H1 (cell line): ENCODE measurements around the gene FAM151A. TPM values are rescaled to one million over a fixed set of nuclear protein-coding genes. Genes with fewer than 3 reads are reported as not detected.

Source experiments
- CTCF ChIA-PET: fragments of 300-600 bp; sonication (Branson Sonifier 250); formaldehyde crosslinking; loops from one replicate; lab custom pipeline; 2021; ENCODE audit not compliant: partially characterized antibody; lab: Charles Lee
- POLR2A ChIA-PET: fragments of 300-600 bp; sonication (Branson Sonifier 250); formaldehyde crosslinking; loops from one replicate; lab custom pipeline; 2021; ENCODE audit warnings: inconsistent platforms; ENCODE audit not compliant: partially characterized antibody; lab: Charles Lee
- DNase-seq, 2 experiments: peaks; one replicate each; pipeline versions ENCODE4 v3.0.0 to v3.0.0-alpha.2; 2010 to 2022; ENCODE audit warnings: low spot score in 2 of 2, low read depth in 1 of 2, mixed read lengths in 1 of 2
- FAIRE-seq: peaks from 2 replicates; lab custom pipeline; 2011; peaks lifted over from hg19 to GRCh38; lab: Jason Lieb, UNC
- H2AFZ ChIP-seq: 2 replicates; pipeline ENCODE4 v1.8.1; 2012; ENCODE audit warnings: low read length, inconsistent platforms
- H2AK5ac ChIP-seq: 2 replicates; pipeline ENCODE4 v1.6.1; 2013; ENCODE audit warnings: low read depth, low read length
- H2BK120ac ChIP-seq: replicated peaks from 2 replicates; pipeline ENCODE3; 2013; ENCODE audit warnings: low read depth, low read length, inconsistent platforms
- H2BK12ac ChIP-seq: 2 replicates; pipeline ENCODE4 v1.6.1; 2013; ENCODE audit warnings: low read depth, low read length
- H2BK15ac ChIP-seq: 2 replicates; pipeline ENCODE4 v1.6.1; 2013; ENCODE audit warnings: low read length
- H2BK20ac ChIP-seq: 2 replicates; pipeline ENCODE4 v1.6.1; 2013; ENCODE audit warnings: low read length
- H2BK5ac ChIP-seq: 2 replicates; pipeline ENCODE4 v1.6.1; 2013; ENCODE audit warnings: low read depth, low read length
- H3K14ac ChIP-seq: 2 replicates; pipeline ENCODE4 v1.6.1; 2013; ENCODE audit warnings: inconsistent platforms; ENCODE audit not compliant: insufficient read length
- H3K18ac ChIP-seq: 2 replicates; pipeline ENCODE4 v1.6.1; 2013; ENCODE audit warnings: low read length; ENCODE audit errors: extremely low read depth
- H3K23ac ChIP-seq: 2 replicates; pipeline ENCODE4 v1.6.1; 2013; ENCODE audit warnings: inconsistent platforms; ENCODE audit not compliant: insufficient read length
- H3K23me2 ChIP-seq: 2 replicates; pipeline ENCODE4 v1.6.1; 2013; ENCODE audit warnings: low read depth, low read length
- H3K27ac ChIP-seq: 2 replicates; pipeline ENCODE4 v1.6.1; 2011; ENCODE audit warnings: low read depth, low read length, inconsistent platforms
- H3K27me3 ChIP-seq, 4 experiments: replicated peaks in 1 of 4; 1 replicate in 1 of 4; 2 replicates in 3 of 4; pipeline versions ENCODE4 v1.6.1 to v1.8.1; 2011 to 2013; ENCODE audit warnings: low read length in 3 of 4, mild to moderate bottlenecking in 3 of 4, inconsistent platforms in 2 of 4, mixed read lengths in 2 of 4, moderate library complexity in 1 of 4; ENCODE audit not compliant: control insufficient read depth in 3 of 4, insufficient read depth in 3 of 4; ENCODE audit errors: extremely low read depth in 1 of 4
- H3K36me3 ChIP-seq, 4 experiments: 2 replicates each; pipeline versions ENCODE4 v1.6.1 to v1.8.1; 2011 to 2013; ENCODE audit warnings: mild to moderate bottlenecking in 4 of 4, low read length in 3 of 4, moderate library complexity in 2 of 4, control low read depth in 1 of 4, inconsistent platforms in 1 of 4; ENCODE audit not compliant: insufficient read depth in 4 of 4, control insufficient read depth in 2 of 4
- H3K4ac ChIP-seq: replicated peaks from 2 replicates; pipeline ENCODE3; 2013; ENCODE audit warnings: low read length, low read depth, mixed read lengths, inconsistent platforms; ENCODE audit not compliant: insufficient read length
- H3K4me1 ChIP-seq, 4 experiments: replicated peaks in 1 of 4; 1 replicate in 1 of 4; 2 replicates in 3 of 4; pipeline versions ENCODE4 v1.6.1 to v1.8.1; 2011 to 2013; ENCODE audit warnings: low read length in 3 of 4, inconsistent platforms in 2 of 4, mixed read lengths in 1 of 4; ENCODE audit not compliant: insufficient read depth in 4 of 4, control insufficient read depth in 3 of 4
- H3K4me2 ChIP-seq, 2 experiments: 2 replicates each; pipeline versions ENCODE4 v1.6.1 to v1.8.1; 2011 to 2013; ENCODE audit warnings: low read depth in 2 of 2, low read length in 2 of 2, control low read depth in 1 of 2, inconsistent platforms in 1 of 2, mild to moderate bottlenecking in 1 of 2; ENCODE audit not compliant: insufficient read depth in 1 of 2
- H3K4me3 ChIP-seq, 4 experiments: fragments of 200-600, 300-600 bp in 1 of 4; sonication (generic), shearing (Covaris generic), sonication (Bioruptor Twin) in 1 of 4; 2 replicates each; pipeline versions ENCODE4 v1.5.1 to v1.8.1; 2011 to 2016; ENCODE audit warnings: low read length in 4 of 4, low read depth in 3 of 4, control low read depth in 2 of 4, inconsistent platforms in 2 of 4, mild to moderate bottlenecking in 2 of 4, mixed read lengths in 1 of 4, moderate library complexity in 1 of 4; ENCODE audit not compliant: insufficient read depth in 2 of 4; ENCODE audit errors: extremely low read depth in 1 of 4
- H3K56ac ChIP-seq: replicated peaks from 2 replicates; pipeline ENCODE3; 2013; ENCODE audit warnings: low read depth, mild to moderate bottlenecking, mixed read lengths, low read length, inconsistent platforms; ENCODE audit not compliant: insufficient read length
- H3K79me1 ChIP-seq: 2 replicates; pipeline ENCODE4 v1.6.1; 2013; ENCODE audit warnings: low read depth, low read length, control low read depth
- H3K79me2 ChIP-seq, 2 experiments: 2 replicates each; pipeline versions ENCODE4 v1.6.1 to v1.8.1; 2012 to 2013; ENCODE audit warnings: low read length in 2 of 2, mild to moderate bottlenecking in 2 of 2, inconsistent platforms in 1 of 2; ENCODE audit not compliant: insufficient read depth in 2 of 2, control insufficient read depth in 1 of 2
- H3K9ac ChIP-seq, 4 experiments: replicated peaks in 1 of 4; 1 replicate in 1 of 4; 2 replicates in 3 of 4; pipeline versions ENCODE4 v1.6.1 to v1.8.1; 2011 to 2013; ENCODE audit warnings: low read depth in 3 of 4, low read length in 3 of 4, control low read depth in 2 of 4, mild to moderate bottlenecking in 2 of 4, moderate library complexity in 2 of 4, inconsistent platforms in 1 of 4; ENCODE audit errors: extremely low read depth in 1 of 4
- H3K9me3 ChIP-seq, 2 experiments: 2 replicates each; pipeline versions ENCODE4 v1.6.1 to v1.8.1; 2012 to 2013; ENCODE audit warnings: mild to moderate bottlenecking in 2 of 2, moderate library complexity in 2 of 2, control low read depth in 1 of 2, inconsistent platforms in 1 of 2, low read depth in 1 of 2, low read length in 1 of 2, mixed read lengths in 1 of 2; ENCODE audit not compliant: insufficient read depth in 2 of 2
- H4K20me1 ChIP-seq, 2 experiments: replicated peaks in 1 of 2; 2 replicates each; pipeline versions ENCODE3 to v1.8.1; 2011 to 2013; ENCODE audit warnings: inconsistent platforms in 2 of 2, low read length in 2 of 2, mild to moderate bottlenecking in 1 of 2; ENCODE audit not compliant: insufficient read depth in 2 of 2, control insufficient read depth in 1 of 2
- H4K5ac ChIP-seq: 2 replicates; pipeline ENCODE4 v1.6.1; 2013; ENCODE audit warnings: low read length, low read depth, mixed read lengths, inconsistent platforms; ENCODE audit not compliant: insufficient read length
- H4K8ac ChIP-seq: 2 replicates; pipeline ENCODE4 v1.8.0; 2013; ENCODE audit warnings: mild to moderate bottlenecking, moderate library complexity, low read length, inconsistent platforms; ENCODE audit not compliant: insufficient read depth; ENCODE audit errors: extremely low read depth
- H4K91ac ChIP-seq: replicated peaks from 2 replicates; pipeline ENCODE3; 2013; ENCODE audit warnings: low read length, mixed read lengths, inconsistent platforms; ENCODE audit not compliant: insufficient read length
- EP300 ChIP-seq, 2 experiments: IDR thresholded peaks; 1 replicate in 1 of 2; 2 replicates in 1 of 2; pipeline ENCODE4 v1.6.1; 2011 to 2012; ENCODE audit warnings: low read depth in 2 of 2, low read length in 2 of 2, mild to moderate bottlenecking in 2 of 2, borderline replicate concordance in 1 of 2, inconsistent platforms in 1 of 2, moderate library complexity in 1 of 2
- GABPA ChIP-seq: IDR thresholded peaks from 2 replicates; pipeline ENCODE4 v1.6.1; 2011; ENCODE audit warnings: mild to moderate bottlenecking, low read length, moderate library complexity, borderline replicate concordance; ENCODE audit not compliant: insufficient read depth
- SUZ12 ChIP-seq: fragments of 200-600 bp; sonication (generic); IDR thresholded peaks from 2 replicates; pipeline ENCODE4 v1.6.1; 2012; ENCODE audit warnings: mild to moderate bottlenecking, inconsistent platforms, low read length, moderate library complexity, mixed read lengths
- TAF1 ChIP-seq: IDR thresholded peaks from 2 replicates; pipeline ENCODE4 v1.6.1; 2011; ENCODE audit warnings: mild to moderate bottlenecking, low read depth, low read length
- TAF7 ChIP-seq: optimal IDR thresholded peaks from 2 replicates; pipeline ENCODE3; 2011; ENCODE audit warnings: low read depth, mild to moderate bottlenecking, inconsistent platforms, low read length, moderate library complexity, borderline replicate concordance
- TBP ChIP-seq: IDR thresholded peaks from 2 replicates; pipeline ENCODE4 v1.6.1; 2011; ENCODE audit warnings: low read depth, low read length, improper control_type of control experiment
- WGBS, 2 experiments: shearing (Covaris generic) in 1 of 2; methylation state at CpG; one replicate each; pipeline versions ENCODE4 v1.1.6 to v1.1.7; 2013 to 2015; ENCODE audit warnings: low lambda C conversion rate in 2 of 2, mixed read lengths in 2 of 2, inconsistent platforms in 1 of 2, low coverage in 1 of 2, missing lambda C conversion rate in 1 of 2; ENCODE audit not compliant: insufficient replicate concordance in 2 of 2, insufficient coverage in 1 of 2, insufficient read length in 1 of 2; ENCODE audit errors: extremely low coverage in 1 of 2, missing lambda C conversion rate in 1 of 2; 5-methylcytosine and 5-hydroxymethylcytosine counted together
- polyA plus RNA-seq, 7 experiments: library from polyadenylated mRNA; depleted of rRNA in 3 of 7; stranded (reverse) in 5 of 7; unstranded in 2 of 7; fragments of >200 nt in 5 of 7; fragments of 200-250 nt in 2 of 7; gene quantifications; 1 replicate in 5 of 7; 2 replicates in 1 of 7; 4 replicates in 1 of 7; pipeline versions ENCODE4 v1.2.1 to v1.2.3, GENCODE V29; 2011 to 2013; ENCODE audit warnings: missing spikeins in 2 of 7, mixed read lengths in 2 of 7
- total RNA-seq: library from RNA; stranded (reverse); fragmentation: NEBNext Ultra II Directional; extraction: Animal tissue kit (Norgen Biotek cat#: 25700); gene quantifications from 2 replicates; pipeline ENCODE4 v1.2.1, GENCODE V29; 2021

FAM151A gene
- total and polyA plus RNA-seq, 2 of the 8 experiments (the other 6 are each of a cell fraction or from before 2014, with no cell fraction given) = not detected

GRCh38 chr1:54645806-54646676 is 22.7 kb upstream of the FAM151A start:
- Histone ChIP-seq H2AK5ac (no peak overlapping the region), H3K4me2 (no peak overlapping the region), H2BK15ac (no peak overlapping the region), H3K18ac (no peak overlapping the region), H4K91ac (no peak overlapping the region), H3K9me3 (peaks cover 7 to 10% of the 10 kb centered on the region in 2 experiments; a peak in 3 of 4 replicates), H3K36me3 (no peaks in the 10 kb centered on the region), H3K79me2 (no peaks in the 10 kb centered on the region), H4K5ac (no peak overlapping the region), H3K27ac (no peak overlapping the region), H3K23me2 (no peaks in the 10 kb centered on the region), H3K4me1 (0 out of 7 replicates have a peak, but pooled peaks cover 0 to 2% (median 0%) of the 10 kb centered on the region in 4 experiments), H4K20me1 (no peaks in the 10 kb centered on the region), H3K4ac (no peak overlapping the region), H3K79me1 (no peaks in the 10 kb centered on the region), H2AFZ (no peak overlapping the region), H3K56ac (no peak overlapping the region), H2BK12ac (no peak overlapping the region), H2BK5ac (no peak overlapping the region), H3K23ac (no peak overlapping the region), H3K14ac (no peak overlapping the region), H3K27me3 (peaks cover 0 to 3% (median 0%) of the 10 kb centered on the region in 4 experiments; a peak in 3 of 7 replicates), H2BK120ac (no peak overlapping the region), H3K4me3 (no peak overlapping the region), H4K8ac (no peak overlapping the region), H3K9ac (no peak overlapping the region), H2BK20ac (no peak overlapping the region)
- FAIRE-seq (no peak), DNase-seq (no peak)
- 89% methylated on average over 7 of the region's 7 CpGs; no CpG with 5 or more reads in 1 of the 2 experiments for WGBS, 2 experiments
- ChIA-PET CTCF (no interaction called here), POLR2A (no interaction called here)
- TF ChIP-seq GABPA (no peak), SUZ12 (no peak), TBP (no peak), TAF7 (no peak), EP300 (IDR thresholded peaks at IDR 0.05; ENCODE audit: borderline replicate concordance in 1 of 2, low read depth in 2 of 2, low read length in 2 of 2) (no peak), TAF1 (no peak)
